ENCODE measurements around the gene PVALEF.

Gene PVALEF

DNA sequence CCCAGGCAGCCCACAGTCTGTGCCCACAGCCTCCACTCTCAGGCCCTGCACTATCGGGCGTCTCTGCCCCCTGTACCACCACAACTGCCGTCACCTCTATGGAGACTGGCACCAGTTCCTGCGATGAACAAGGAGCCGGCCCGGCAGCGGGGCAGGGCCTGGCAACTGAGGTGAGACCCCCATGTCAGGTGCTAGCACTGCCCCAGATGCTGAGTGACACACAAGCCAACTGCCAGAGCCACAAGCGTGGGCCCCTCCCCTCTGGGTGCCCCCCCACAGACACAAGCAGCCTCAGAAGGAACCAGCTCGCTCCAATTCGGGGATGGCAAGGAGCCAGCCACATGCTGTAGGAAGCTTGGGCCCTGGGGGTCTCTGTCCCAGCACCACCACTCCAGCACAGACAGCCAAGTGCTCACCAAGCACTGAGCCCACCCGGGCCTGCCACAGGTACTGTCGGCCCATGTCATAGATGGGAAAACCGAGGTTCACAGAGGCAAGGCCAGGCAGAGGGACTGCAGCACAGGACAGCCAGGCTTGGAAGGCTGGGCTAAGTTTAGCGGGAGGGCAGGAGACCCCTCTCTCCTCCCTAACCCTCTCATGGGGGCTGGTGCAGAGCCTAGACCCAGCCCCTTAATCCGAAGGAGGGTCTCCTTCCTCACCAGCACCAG is 1.5 kb upstream of the PVALEF start:
- no peak for DNase-seq

DNA sequence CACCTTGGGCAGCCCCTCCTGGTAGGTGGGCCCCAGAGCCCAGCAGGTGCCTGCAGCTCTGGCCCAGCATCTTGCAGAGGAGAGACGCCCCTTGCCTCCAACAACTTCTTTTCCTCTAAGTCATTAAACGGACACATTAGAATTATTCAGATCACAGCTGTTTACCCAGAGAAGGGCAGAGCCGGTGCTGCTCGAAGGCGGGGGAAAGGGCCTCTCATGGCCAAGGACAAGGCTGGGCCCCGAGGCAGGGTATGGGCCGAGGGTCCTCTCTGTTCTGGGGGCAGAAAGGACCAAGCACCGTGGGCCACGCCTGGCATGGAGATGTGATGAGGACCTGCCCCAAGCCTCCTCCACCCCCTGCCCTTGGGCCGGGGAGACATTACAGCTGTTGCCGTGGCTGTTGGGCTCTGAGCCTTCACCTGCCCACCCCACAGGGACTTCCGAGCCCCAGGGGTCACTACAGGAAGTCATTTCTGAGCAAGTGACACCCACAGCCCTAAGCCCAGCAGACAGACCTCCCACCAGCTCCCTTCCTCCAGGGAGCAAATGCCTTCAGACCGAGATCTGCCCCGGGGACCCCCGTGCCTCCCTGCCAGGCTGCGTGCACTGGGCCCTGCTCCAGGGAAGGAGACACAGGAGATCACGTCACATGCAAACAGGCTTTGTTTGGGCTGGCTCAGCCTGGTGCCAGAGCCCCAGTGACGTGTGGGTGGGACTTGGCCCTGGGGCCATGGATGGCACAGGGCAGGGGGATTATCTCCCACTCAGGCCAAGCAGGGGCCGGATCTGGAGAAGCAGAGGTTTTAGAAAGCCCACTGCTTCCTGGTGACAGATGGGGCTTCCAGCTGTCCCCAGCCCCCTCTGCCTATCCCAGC is 699 bp upstream of the PVALEF start:
- DNase-seq: no peak

DNA sequence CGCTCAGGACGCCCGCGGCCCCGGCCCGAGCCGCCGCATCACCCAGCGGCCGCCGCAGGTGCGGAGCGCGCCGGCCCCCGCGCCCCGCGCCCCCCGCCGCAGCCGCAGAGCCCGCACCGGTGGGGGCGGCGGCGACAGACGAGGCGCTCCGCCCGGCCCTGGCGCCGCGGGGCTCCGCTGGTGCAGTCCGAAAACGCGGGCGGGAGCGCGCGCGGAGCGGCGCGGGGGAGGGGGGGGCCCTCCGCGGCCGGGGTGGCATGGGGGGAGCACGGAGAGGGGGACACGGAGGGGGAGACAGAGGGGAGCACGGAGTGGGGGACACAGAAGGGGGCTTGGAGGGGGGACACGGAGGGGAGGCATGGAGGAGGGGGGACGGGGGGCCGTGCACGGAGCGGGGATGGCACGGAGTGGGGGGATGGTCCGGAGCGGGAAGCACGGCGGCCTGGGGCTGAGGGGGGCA is 756 bp downstream of the PVALEF start, which contains the start of gene AATK:
AATK (minus strand) TSS at position 189 of the 460 bp plus-strand sequence. CDS start 229 bp downstream, outside the sequence.
- no peak for DNase-seq

DNA sequence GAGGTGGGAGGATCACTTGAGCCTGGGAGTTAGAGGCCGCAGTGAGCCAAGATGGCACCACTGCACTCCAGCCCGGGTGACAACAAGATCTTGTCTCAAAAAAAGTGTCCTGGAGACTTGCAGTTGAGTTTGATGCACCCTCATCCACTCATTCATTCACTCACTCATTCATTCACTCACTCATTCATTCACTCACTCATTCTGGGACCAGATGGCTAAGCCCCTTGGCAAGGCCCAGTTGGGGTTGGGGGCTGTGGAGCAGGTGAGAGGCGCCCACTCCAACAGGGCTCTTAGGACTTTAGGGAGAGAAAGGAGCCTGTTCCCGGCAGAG is 1.9 kb downstream of the PVALEF start:
- DNase-seq: no peak

DNA sequence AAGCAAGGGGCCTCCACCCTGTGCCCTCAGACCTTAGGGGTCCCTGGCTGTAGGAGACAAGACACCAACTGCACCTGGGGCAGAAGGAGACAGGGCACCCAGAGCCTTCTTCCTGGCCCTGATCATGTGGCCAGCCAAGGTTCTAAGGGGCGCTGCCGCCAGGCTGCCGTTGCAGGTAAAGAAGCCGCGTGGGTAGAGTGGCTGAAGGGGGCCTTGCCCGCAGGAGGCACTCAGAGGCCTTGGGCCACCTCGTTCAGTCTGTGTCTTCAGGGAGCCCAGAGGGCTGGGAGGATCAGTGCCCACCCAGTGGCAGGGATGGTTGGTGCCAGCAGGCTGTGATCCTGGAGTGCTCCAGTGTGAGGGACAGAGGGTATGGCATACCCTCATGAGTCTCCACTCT is 2.3 kb downstream of the PVALEF start:
- no peak for DNase-seq

DNA sequence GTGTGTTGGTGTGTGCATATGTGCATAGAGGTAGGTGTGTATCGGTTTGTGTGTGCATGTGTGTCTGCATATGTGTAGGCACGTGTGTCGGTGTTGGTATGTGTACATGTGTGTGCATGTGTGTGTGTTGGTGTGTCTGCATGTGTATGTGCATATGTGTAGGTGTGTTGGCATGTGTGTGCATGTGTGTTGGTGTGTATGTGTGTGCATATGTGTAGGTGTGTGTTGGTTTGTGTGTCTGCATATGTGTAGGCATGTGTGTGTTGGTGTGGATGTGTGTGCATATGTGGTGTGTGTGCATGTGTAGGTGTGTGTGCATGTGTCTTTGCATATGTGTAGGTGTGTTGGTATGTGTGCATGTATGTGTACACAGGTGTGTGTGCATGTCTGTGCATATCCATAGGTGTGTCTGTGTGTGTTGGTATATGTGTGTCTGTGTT is 4.6 kb downstream of the PVALEF start:
- DNase-seq: no peak

DNA sequence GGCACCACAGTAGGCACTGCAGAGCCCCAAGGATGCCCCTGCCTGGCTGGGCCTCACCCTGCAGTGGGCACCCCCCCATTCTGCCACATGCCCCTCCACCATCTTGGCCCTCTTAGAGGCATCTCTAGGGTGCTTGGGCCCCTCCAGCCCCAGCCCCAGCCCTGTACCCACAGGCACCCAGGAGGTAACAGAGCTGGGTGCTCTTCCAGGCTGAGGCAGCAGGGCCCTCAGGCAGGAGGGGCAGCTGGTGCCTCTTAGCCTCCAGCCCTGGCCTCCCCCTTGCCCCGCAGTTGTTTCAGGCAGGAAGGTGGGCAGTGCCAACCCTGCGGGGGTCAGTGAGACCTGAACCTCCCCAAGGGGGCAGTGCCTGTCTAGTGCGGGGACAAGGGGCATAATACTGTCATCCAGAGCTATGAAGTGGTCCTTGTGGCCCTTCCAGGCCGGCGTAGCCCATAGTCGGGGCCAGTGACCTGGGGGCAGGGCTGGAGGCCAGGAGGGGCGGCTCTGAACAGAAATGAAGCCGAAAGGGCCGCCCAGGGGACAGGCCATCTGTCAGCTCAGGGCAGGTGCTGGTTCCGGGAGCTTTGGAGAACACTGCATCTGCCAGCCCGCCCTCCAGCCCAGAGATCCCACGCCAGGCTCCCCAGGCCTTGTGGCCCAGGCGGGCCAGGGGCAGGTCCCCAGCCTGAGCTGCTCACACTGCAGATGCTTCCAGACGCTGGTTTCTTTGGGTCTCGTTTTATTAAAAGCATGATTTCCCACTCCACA is 5.6 kb downstream of the PVALEF start:
- no peak for DNase-seq

DNA sequence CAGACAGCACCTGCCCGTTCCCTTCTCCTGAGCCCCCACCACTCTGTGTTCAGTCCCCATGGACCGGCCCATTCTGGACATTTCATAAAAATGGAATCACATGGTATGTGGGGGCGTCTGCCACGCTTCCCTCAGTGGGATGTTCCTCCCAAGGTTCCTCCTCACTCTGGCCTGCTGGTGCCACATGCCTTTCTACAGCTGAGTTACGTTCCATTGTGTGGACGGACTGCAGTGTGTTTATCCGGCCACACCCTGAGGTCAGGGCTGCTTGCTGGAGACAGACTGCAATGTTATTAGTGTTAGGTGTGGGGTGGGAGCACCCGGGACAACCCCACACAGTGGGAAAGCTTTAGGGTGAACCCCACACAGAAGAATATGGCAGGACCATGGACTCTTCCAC is 6.6 kb downstream of the PVALEF start:
- DNase-seq: no peak

DNA sequence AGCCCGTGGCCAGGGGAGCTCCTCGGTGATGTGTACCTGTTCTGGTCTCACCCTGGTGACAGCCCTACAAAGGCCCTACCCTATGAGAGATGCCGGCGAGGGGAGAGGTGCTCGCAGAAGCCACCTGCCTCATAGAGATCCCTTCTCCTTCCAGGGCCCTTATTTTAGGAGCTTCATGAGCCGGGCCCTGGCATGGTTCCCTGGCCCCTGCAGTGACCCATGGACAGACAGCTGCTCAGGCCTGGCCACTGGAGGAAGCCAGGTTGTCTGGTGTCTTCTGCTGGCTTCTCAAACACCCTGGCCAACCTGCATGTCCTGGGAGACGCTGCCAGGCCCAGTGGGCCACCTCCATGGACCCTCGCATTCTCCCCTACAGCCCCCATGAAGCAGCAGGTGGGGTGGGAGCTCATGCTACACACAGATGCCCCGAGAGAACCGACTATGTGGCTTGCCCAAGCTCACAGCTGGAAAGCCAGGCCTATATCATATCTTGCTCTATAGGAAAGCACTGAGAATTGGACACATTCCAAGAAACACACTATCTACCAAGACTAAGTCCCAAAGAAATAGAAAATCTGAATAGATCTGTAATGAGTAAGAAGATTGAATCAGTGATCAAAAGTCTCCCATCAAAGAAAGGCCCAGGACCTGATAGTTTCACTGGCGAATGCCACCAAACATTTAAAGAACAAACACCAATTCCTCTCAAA is 7.9 kb downstream of the PVALEF start:
- no peak for DNase-seq

DNA sequence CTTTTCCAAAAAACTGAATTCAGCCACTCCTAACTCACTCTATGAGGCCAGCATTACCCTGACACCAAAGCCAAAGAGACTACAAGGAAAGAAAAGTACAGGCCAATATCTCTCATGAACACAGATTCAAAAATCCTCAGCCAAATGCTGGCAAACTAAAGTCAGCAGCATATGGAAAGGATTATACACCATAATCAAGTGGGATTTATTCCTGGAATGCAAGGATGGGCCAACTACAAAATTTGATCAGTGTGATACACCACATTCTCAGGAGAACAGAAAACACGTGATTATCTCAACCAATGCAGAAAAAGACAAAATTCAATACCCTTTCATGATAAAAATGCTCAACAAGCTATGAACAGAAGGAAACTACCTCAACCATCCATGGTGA is 8.5 kb downstream of the PVALEF start:
- DNase-seq: no peak

DNA sequence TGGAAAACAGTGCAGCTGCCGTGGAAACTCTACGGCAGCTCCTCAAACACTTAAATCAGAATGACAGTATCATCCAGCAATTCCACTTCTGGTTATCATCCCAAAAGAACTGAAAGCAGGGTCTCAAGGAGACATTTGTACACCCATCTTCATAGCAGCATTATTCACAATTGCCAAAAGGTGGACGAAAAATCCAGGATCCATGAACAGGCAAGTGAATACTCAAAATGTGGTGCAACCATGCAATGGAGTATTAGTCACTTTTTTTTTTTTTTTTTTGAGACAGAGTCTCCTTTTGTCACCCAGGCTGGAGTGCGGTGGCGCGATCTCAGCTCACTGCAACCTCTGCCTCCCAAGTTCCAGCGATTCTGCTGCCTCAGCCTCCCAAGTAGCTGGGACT is 11.4 kb downstream of the PVALEF start:
- DNase-seq: no peak

DNA sequence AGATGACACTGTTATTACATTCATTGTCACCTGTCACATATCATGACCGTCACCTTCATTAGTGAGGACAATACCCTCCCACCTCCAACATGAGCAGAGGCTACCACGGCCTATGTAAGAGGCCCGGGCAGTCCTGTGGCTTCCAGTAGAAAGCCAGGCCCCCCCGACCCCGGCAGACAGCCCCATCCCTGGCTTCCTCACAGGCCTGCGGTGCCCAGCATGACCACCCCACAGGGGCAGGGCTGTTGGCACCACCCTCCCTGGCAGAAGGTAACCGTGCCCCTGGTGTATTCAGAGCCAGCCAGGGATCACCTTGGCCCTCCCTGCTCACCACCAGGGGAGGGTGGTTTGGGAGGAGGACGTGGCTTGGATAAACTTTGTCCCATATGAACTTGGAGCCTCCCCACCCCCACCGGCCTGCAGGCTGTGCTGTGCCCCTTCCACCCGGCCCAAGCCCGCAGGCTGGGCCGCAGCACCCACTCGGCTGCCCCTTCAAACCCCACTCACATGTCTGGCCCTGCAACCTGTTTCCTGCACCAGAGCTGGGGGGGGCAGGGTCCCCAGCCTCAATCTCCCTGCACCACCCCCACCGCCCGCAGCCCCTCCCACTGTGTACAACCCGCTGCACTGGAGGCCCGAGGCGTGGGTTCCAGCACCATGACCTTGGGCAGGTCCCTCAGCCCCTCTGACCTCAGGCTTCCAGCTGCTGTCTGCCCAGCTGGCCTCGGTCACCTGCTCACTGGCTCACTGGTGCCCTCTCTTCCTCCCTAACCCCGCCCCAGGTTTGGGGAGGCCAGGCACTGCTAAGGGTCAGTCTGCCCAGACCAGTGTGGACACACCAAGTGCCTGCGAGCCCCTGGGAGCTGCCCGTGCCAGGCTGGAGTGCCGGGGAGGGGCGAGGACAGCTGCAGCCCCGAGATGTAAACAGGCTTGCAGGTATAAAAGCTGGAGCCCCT is 13.1 kb downstream of the PVALEF start:
- DNase-seq: no peak

DNA sequence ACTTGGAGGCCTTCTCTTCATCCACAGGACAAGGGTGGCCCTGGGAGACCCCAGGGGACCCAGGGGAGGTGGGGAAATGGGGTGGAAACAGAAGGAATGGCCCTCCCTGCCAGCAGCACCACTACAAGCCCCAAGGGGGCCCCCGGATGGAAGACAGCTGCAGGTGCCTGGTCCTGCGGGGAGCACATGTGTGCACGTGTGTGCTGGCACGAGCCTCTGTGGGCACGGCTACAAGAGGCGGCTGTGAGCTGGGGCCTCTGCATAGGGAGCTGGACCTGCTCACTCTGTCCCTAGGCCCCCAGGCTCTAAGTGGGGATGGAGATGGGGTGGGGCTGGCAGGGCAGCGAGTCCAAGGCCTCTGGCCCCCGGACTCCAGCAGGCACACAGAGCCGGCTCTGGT is 13.9 kb downstream of the PVALEF start:
- DNase-seq: no peak

DNA sequence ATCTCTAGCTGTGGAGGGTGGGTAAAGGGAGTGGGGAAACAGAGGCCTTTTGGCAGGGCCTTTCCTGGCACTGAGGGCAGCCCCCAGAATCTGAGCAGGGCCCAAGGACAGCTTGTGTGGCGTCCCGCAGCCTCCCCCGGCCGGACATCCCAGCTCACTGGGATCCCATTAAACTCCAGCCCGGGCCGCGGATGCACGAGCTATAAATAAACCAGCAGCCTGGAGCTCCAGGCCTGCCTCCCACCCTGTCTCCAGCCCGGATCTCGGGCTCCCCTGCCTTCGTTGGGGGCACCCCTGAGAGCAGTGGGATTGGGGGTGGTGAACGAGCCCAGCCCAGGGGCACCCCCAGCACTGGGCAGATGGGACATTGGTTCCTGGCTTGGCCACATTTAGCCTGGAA is 14.6 kb downstream of the PVALEF start:
- no peak for DNase-seq

DNA sequence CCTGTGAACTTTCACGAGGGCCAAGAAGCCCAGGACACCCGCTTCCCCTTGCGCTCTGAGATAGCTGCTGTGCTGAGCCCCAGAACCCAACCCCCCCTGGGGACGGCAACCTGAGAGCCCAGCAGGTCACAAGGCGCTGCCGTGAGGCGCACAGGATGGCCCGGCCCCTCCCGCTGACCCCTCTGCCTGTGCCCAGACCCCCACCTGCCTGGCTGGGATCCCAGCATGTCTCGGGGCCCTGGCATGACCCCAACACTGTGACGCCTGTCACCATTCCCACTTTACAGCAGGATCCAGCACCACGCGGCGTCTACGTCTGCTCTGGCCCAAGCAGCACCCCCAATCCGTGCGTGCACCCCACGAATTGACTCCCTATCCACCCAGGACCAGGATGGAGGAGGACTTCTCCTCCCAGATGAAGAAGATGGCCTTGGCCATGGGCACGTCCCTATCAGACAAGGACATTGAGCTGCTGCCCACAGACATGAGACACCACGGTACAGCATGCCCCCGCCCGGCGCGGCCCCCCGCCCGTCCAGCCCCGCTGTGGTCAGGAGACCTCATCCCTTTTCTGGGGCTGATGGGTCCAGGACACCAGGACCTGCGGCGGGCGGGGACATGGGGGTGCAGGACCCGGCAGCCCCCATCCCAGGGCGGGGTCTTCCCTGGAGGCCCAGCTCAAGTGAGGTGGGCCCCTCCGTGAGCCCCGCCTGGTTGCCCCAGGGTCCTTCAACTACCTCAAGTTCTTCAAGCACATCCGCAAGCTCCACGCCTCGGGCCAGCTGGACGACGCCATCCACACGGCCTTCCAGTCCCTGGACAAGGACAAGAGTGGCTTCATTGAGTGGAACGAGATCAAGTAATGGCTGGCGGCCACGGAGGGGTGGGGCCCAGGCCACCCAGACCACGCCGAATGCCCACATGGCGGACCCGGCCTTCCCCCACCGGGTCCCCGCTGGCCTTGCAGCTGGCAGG is 15.8 kb downstream of the PVALEF start:
- DNase-seq: no peak

DNA sequence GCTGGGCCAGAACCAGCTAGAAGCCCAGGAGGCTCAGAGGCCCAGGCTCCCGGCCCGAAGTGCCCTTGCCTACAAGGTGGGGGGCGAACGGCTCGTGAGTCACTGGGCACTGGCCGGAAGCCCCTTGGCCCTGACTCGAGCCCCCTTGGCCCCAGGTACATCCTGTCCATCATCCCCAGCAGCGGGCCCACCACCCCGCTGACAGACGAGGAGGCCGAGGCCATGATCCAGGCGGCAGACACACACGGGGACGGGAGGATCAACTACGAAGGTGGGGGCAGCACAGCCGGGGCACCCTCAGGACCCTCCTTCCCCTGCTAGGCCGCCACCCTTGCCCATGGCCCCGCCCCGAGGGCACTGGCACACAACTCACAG is 16.5 kb downstream of the PVALEF start:
- no peak for DNase-seq

DNA sequence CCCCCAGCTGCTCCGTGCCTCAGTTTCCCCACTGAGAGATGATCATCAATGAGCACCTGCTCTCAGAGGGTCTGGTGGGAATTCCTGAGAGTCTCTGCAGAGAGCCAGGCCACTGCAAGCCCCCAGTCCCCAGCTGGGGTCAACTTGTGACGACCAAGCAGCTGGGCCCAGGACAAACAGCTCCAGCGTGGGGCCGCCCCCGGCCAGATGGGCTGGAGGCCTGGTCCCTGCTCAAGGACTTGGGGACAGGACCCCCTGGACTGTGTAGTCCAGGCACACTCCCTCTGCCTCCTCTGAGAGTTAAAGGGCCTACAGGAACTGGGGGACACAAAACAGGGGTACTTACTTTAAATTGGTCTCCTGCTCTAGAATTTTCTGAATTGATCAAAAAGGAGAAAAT is 17.3 kb downstream of the PVALEF start:
- DNase-seq: no peak

DNA sequence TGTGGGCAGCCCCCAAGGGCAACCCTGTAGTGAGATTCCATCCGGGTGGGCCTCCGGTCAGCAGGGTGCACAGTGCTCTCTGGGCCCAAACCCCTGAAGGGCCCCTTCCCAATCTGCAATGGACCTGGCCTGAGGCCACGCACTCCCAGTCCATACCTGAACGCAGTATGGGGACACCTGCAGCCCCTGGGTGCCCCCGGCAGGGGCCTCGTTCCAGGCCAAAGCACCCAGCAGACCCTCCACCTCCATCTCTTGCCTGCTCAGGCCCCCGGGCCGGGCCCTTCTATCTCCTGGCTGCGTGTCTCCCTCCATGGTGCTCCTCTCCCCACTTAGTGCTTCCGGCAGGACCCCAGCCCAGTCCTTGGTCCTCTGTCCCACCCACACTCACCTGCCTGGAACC is 18.0 kb downstream of the PVALEF start:
- no peak for DNase-seq

DNA sequence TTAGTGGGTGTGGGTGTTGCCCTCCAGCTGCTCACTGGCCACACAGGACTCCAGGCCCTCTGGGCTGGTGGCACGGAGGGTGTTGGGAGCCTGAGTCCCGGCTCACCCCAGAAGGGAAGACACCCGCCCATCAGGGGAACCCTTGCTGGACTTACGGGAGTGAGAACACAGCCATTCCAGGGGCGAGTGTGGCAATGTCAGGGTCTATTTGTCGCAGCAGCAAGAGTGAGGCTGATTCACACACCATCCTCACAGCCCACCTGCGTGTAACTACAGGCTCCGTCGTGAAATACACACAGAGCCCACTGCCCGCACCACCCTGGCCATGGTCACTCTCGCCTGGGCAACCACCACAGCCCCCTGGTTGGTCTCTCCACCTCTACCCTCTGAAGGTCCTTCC is 18.5 kb downstream of the PVALEF start:
- DNase-seq: no peak

DNA sequence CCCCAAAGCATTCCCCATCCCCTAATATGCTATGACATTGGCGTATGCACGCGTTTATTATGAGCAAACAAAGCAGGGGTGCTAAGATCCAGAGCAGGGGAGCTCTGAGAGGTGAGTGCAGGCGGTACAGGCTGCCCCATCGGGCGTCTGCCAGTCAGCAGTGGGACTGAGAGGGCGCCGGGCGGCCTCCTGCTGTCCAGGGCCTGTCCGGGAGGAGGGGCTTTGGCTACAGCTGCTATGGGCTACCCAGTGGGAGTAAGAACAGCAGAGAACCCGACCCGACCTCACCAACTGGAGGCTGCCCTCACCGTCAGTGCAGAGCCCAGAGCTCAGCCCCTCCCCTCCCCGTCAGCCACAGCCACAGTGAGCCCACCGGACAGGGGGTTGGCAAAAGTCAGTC is 19.2 kb downstream of the PVALEF start:
- DNase-seq: no peak

DNA sequence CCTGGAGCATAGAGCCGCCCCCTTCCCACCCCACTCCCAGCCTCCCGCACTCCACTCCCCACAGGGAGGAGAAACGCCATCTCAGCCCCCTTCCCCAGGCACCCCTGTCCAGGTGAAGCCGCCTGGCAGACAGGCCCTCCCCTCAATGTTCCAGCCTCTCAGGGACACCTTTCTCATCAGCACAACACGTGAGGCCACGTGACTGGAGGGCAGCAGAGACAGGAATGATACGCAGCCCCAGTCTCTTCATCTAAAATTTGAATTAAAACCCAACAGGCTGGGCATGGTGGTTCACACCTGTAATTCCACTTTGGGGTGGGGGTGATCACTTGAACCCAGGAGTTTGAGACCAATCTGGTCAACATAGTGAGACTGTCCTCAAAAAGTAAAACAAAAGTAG is 20.9 kb downstream of the PVALEF start:
- no peak for DNase-seq
